ENCODE data around the gene STAMBP.

The STAMBP gene

GRCh38 chr2:73859721-73860586 is 31.2 kb downstream of the STAMBP start:
- Histone ChIP-seq H4K20me1 (ENCODE audit: control insufficient read depth, insufficient read depth, low read depth, low read length) (0 out of 2 replicates have a peak, but pooled peaks cover 4% of the 10 kb centered on the region), H3K9me2 (replicated peaks; ENCODE audit: control insufficient read depth, low read length) (no peaks in the 10 kb centered on the region), H3K4me1 (ENCODE audit: control insufficient read depth, low read length) (peaks cover 17% of the 10 kb centered on the region), H3F3A (ENCODE audit: control insufficient read depth, insufficient read depth) (no peaks in the 10 kb centered on the region), H3K4me2 (ENCODE audit: low read length) (no peak overlapping the region), H3K27me3 (ENCODE audit: control insufficient read depth, low read length) (no peaks in the 10 kb centered on the region), H3K27ac (ENCODE audit: low read depth, low read length) (no peak overlapping the region), H3K36me3 (ENCODE audit: control insufficient read depth, low read length) (peaks cover 78% of the 10 kb centered on the region), H3K9me3 (ENCODE audit: control insufficient read depth, insufficient read depth, low read length) (no peaks in the 10 kb centered on the region), H3K4me3 (ENCODE audit: low read length) (no peak overlapping the region), H3K79me2 (ENCODE audit: control insufficient read depth, low read length) (no peaks in the 10 kb centered on the region)
- no peak for TF ChIP-seq CTCF (IDR thresholded peaks at IDR 0.05; ENCODE audit: low read depth, low read length, poor library complexity, severe bottlenecking)
- TF ChIP-seq EZH2phosphoT487 (IDR thresholded peaks at IDR 0.05; ENCODE audit: borderline replicate concordance, low read length): no peak

- Histone ChIP-seq H3K27ac (ENCODE audit: low read depth, low read length) (no peak overlapping the region), H3K9me3 (ENCODE audit: control insufficient read depth, insufficient read depth, low read length) (no peaks in the 10 kb centered on the region), H3K4me1 (ENCODE audit: control insufficient read depth, low read length) (no peaks in the 10 kb centered on the region), H3K4me3 (ENCODE audit: low read length) (no peak overlapping the region), H3K36me3 (ENCODE audit: control insufficient read depth, low read length) (peaks cover 67% of the 10 kb centered on the region), H4K20me1 (ENCODE audit: control insufficient read depth, insufficient read depth, low read depth, low read length) (0 out of 2 replicates have a peak, but pooled peaks cover 4% of the 10 kb centered on the region), H3K27me3 (ENCODE audit: control insufficient read depth, low read length) (no peaks in the 10 kb centered on the region), H3F3A (ENCODE audit: control insufficient read depth, insufficient read depth) (no peaks in the 10 kb centered on the region), H3K79me2 (ENCODE audit: control insufficient read depth, low read length) (no peaks in the 10 kb centered on the region), H3K9me2 (replicated peaks; ENCODE audit: control insufficient read depth, low read length) (no peaks in the 10 kb centered on the region), H3K4me2 (ENCODE audit: low read length) (no peak overlapping the region)
- TF ChIP-seq EZH2phosphoT487 (IDR thresholded peaks at IDR 0.05; ENCODE audit: borderline replicate concordance, low read length): no peak
- no peak for TF ChIP-seq CTCF (IDR thresholded peaks at IDR 0.05; ENCODE audit: low read depth, low read length, poor library complexity, severe bottlenecking)
Measured at GRCh38 chr2:73862987-73863386, 34.2 kb downstream of the STAMBP start.

- H3K36me3 ChIP-seq (ENCODE audit: control insufficient read depth, low read length): peaks cover 32% of the 10 kb centered on the region
- no peaks in the 10 kb centered on the region for H3K9me3 ChIP-seq (ENCODE audit: control insufficient read depth, insufficient read depth, low read length)
- no peak overlapping the region for H3K4me3 ChIP-seq (ENCODE audit: low read length)
- H3F3A ChIP-seq (ENCODE audit: control insufficient read depth, insufficient read depth): peaks cover 3% of the 10 kb centered on the region
- no peaks in the 10 kb centered on the region for H3K79me2 ChIP-seq (ENCODE audit: control insufficient read depth, low read length)
- H3K4me2 ChIP-seq (ENCODE audit: low read length): no peak overlapping the region
- H3K27ac ChIP-seq (ENCODE audit: low read depth, low read length): no peak overlapping the region
- no peaks in the 10 kb centered on the region for H3K27me3 ChIP-seq (ENCODE audit: control insufficient read depth, low read length)
- no peaks in the 10 kb centered on the region for H4K20me1 ChIP-seq (ENCODE audit: control insufficient read depth, insufficient read depth, low read depth, low read length)
- no peaks in the 10 kb centered on the region for H3K9me2 ChIP-seq (replicated peaks; ENCODE audit: control insufficient read depth, low read length)
- H3K4me1 ChIP-seq (ENCODE audit: control insufficient read depth, low read length): no peaks in the 10 kb centered on the region
- no peak for TF ChIP-seq EZH2phosphoT487 (IDR thresholded peaks at IDR 0.05; ENCODE audit: borderline replicate concordance, low read length)
- no peak for TF ChIP-seq CTCF (IDR thresholded peaks at IDR 0.05; ENCODE audit: low read depth, low read length, poor library complexity, severe bottlenecking)
Measured at GRCh38 chr2:73868204-73868978, 39.6 kb downstream of the STAMBP start.

Measured in DOHH2 (cell line).